ENCODE data around the gene ADCYAP1. TPM values are rescaled to one million over a fixed set of nuclear protein-coding genes. Genes with fewer than 3 reads are reported as not detected.
"Not testable (repeated sequence)": the region's sequence is repeated elsewhere in the genome, so short reads cannot be mapped to it uniquely, and the experiment has no call there.

The ADCYAP1 gene
- total RNA-seq = not detected

DNA sequence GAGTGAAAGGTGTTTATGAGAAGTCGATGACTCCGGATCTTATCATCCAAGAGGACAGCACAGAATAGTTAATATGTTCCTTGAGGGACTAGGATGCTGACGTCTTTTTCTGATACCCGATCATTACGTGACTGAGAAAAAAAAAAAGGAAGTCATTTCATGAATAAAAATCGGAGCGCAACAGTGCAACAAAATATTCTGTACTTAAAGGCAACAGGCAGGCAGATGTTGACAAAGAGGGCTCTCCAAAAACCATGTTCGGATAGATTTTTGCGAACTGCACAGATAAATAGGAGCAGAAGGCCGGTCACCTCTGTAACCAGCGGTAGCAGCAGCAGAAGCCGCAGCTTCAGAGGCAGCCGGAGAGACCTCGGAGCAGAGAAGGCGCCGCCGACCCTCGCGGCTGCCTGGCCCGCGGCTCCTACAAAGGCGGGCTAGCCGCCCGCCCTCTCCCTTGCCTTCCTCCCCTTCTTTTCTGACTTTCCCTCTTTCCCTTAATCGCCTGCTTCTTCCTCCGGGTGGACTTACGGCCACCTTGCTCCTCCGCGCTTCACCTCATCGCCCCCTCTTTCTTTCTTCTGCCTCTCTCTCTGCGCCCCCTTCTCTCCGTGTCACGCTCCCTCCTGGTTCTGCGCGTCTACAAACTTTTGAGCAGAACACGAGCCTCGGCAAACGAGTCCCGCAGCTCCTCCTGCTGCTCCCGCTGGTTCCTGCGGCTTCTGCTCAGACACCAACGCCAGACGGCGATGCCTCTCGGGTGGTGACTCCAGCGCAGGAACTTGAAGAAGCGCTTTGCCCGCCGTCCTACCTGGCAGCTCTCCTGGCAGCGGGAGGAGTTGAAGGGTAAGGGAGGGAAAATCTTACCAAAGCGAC, at the start of gene ADCYAP1:
ADCYAP1 (plus strand) TSS at position 654 of the 873 bp plus-strand sequence. CDS start 516 bp downstream, outside the sequence.
- Histone ChIP-seq H3K27ac (no peak within 1 kb of the TSS), H3K4me1 (peaks cover 0 to 39% (median 4%) of the 10 kb centered on the region in 4 donors), H3K27me3 (peaks cover 0 to 48% of the 10 kb centered on the region in 2 donors), H3K36me3 (no peaks in the 10 kb centered on the region), H3K9me3 (peaks cover 0 to 3% (median 0%) of the 10 kb centered on the region in 4 donors), H3K4me3 (no peak within 1 kb of the TSS)
- no peak for DNase-seq
- TF ChIP-seq POLR2A (IDR thresholded peaks at IDR 0.05) = no peak
- TF ChIP-seq, protein P1, sequence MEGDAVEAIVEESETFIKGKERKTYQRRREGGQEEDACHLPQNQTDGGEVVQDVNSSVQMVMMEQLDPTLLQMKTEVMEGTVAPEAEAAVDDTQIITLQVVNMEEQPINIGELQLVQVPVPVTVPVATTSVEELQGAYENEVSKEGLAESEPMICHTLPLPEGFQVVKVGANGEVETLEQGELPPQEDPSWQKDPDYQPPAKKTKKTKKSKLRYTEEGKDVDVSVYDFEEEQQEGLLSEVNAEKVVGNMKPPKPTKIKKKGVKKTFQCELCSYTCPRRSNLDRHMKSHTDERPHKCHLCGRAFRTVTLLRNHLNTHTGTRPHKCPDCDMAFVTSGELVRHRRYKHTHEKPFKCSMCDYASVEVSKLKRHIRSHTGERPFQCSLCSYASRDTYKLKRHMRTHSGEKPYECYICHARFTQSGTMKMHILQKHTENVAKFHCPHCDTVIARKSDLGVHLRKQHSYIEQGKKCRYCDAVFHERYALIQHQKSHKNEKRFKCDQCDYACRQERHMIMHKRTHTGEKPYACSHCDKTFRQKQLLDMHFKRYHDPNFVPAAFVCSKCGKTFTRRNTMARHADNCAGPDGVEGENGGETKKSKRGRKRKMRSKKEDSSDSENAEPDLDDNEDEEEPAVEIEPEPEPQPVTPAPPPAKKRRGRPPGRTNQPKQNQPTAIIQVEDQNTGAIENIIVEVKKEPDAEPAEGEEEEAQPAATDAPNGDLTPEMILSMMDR (IDR thresholded peaks at IDR 0.05) = no peak

DNA sequence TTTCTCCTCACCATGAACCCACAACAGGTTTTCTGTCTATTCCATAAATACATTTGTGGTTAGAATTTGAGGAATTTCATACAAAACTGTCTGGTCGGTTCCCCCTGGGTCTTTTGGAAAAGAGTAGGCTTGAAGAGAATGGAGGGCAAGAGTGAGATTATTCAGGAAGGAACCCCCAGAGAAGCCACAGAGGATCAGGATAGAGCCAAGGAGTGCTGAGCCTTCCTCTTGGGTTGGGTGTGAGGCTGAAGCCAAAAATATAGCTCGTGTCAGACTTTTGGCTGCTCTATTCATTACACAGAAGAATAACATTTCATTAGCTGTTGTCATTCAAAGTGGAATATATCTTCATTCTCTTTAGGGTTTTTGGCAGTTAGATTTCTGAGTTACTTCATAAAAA, 46.7 kb upstream of the ADCYAP1 start:
- no peaks in the 10 kb centered on the region for H3K4me1 ChIP-seq
- no peaks in the 10 kb centered on the region for H3K27me3 ChIP-seq
- no peak for TF ChIP-seq POLR2A (IDR thresholded peaks at IDR 0.05)
- TF ChIP-seq, protein P1 (IDR thresholded peaks at IDR 0.05) = no peak
- no peak overlapping the region for H3K27ac ChIP-seq
- no peaks in the 10 kb centered on the region for H3K9me3 ChIP-seq
- no peak overlapping the region for H3K4me3 ChIP-seq
- no peak for DNase-seq
- no peaks in the 10 kb centered on the region for H3K36me3 ChIP-seq

DNA sequence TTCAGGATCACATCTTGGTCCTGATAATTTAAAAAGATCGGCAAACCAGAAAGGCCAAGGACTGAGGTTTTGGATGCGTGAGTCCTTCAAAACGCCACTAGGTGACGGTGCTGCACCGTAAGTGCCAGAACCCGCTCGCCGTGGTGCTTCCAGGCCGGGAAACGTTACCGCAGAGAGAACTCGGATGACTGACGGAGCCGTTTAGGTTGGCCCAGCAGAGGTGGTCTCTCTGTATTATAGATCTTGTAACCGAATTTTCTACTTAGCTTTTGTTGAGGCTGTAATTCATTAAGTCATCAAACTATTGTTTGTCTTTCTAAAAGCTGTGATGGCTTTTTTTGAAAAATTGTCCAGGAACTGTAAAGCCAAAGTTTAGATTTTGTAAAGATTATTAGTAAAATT, 39.8 kb upstream of the ADCYAP1 start:
- H3K9me3 ChIP-seq = no peaks in the 10 kb centered on the region
- DNase-seq = peak; percentile 19 to 83 (median 65)
- no peak overlapping the region for H3K27ac ChIP-seq
- TF ChIP-seq, protein P1 (IDR thresholded peaks at IDR 0.05) = peak; percentile 16 to 94 (median 84)
- TF ChIP-seq POLR2A (IDR thresholded peaks at IDR 0.05) = no peak
- H3K36me3 ChIP-seq = no peaks in the 10 kb centered on the region
- no peak overlapping the region for H3K4me3 ChIP-seq
- H3K4me1 ChIP-seq = no peaks in the 10 kb centered on the region
- no peaks in the 10 kb centered on the region for H3K27me3 ChIP-seq

DNA sequence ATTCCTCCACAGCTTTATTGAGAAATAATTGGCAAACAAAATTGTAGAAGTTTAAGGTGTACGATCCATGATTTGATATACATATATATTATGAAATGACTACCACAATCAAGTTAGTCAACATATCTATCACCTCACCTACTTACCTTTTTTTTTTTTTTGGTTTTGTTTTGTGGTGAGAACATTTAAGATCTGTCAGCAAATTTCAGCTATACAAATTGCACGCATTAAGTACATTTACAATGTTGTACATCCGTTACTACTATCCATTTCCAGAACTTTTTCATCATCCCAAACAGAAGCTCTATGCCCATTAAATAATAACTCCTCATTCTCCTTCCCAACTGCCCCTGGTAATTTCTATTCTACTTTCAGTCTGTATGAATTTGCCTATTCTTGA, 37.4 kb upstream of the ADCYAP1 start:
- H3K27me3 ChIP-seq = no peaks in the 10 kb centered on the region
- no peak for TF ChIP-seq POLR2A (IDR thresholded peaks at IDR 0.05)
- TF ChIP-seq, protein P1 (IDR thresholded peaks at IDR 0.05) = no peak
- no peak overlapping the region for H3K4me3 ChIP-seq
- DNase-seq = no peak
- H3K27ac ChIP-seq = no peak overlapping the region
- no peaks in the 10 kb centered on the region for H3K9me3 ChIP-seq
- H3K36me3 ChIP-seq = no peaks in the 10 kb centered on the region
- no peaks in the 10 kb centered on the region for H3K4me1 ChIP-seq

DNA sequence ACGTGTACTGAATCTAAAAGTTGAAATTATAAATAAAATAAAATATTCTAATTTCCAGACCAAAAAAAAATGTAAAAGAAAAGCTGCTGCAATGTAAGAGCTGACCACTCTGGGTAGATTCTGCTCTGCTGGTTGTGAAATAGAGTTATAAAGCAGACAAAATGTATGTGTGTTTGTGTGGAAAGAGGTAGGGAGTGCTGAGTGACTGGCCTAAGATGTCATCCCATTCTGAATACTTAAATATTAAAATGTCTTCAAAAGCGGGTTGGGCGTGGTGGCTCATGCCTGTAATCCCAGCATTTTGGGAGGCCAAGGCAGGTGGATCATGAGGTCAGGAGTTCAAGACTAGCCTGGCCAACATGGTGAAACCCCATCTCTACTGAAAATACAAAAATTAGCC, 31.2 kb upstream of the ADCYAP1 start:
- DNase-seq, H3K9me3 ChIP-seq, H3K27me3 ChIP-seq, H3K4me1 ChIP-seq, H3K27ac ChIP-seq, H3K36me3 ChIP-seq: not testable (repeated sequence)
- H3K4me3 ChIP-seq = peak overlapping the region in 1 of 4 donors; percentile 3

DNA sequence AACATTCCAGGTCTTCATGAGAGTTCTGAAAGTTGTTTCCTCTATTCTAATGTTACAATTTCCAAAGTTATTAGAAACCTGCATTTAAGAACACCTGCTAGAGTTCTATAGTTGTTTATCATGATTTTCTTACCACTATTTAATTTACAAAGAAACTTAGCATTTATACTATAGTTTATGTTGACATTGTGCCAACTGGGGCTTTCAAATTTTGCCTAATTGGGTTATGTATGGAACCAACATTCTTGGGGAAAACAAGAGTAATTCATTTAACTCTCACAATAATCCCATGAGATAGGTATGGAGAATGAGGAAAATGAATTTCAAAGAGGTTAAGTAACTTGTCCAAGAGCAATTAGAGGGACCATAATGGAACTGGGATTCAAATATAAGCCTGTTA, 28.8 kb upstream of the ADCYAP1 start:
- Histone ChIP-seq H3K36me3 (no peaks in the 10 kb centered on the region), H3K4me3 (no peak overlapping the region), H3K27me3 (no peaks in the 10 kb centered on the region), H3K4me1 (no peaks in the 10 kb centered on the region), H3K27ac (no peak overlapping the region), H3K9me3 (no peaks in the 10 kb centered on the region)
- TF ChIP-seq POLR2A (IDR thresholded peaks at IDR 0.05) = no peak
- TF ChIP-seq, protein P1 (IDR thresholded peaks at IDR 0.05) = no peak
- DNase-seq = no peak
